NCI-H1105 treated with DMSO at 0.1 percent for 48 hours (cell line): ENCODE results near the gene CLDN8.

Experiments
- DNase-seq: peaks from one replicate; lab custom pipeline; 2025; lab: John Stamatoyannopoulos, UW

CLDN8 gene

DNA sequence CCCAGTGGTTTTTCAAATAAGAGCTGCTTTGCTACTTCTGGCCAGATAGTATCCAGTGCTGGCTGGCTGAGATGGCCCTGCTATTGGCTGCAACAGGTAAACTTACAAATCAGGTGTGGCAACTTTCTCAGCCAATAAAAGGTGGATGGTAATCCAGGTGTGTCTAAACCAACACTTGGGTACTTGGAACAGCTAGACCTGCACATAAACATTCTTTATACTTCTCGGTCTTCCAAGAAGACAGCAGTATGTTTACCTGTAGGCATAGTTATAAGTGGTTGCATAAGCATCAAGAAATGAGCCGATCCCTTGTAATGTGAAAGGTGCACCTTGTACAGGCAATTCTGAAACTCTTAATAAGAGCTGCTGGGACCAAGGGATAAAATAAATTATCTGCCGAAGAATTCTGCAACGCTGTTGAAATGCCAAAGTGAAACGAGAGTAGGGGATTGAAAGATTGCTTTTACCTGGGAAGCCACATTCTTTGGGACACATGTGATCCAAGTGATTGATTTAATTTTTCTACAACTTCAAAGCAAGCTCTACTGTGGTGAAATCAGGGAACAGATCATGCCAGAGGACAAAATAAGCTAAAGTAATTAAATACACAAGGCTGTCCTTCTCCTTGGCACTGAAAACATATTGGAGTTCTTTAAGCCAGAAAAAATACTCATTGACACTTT is at the start of gene CLDN8:
CLDN8 (minus strand) TSS at position 57 of the 683 bp plus-strand sequence. CDS start 172 bp downstream, outside the sequence.
- no peak for DNase-seq

GRCh38 chr21:30257773-30258172 is 41.9 kb upstream of the CLDN8 start:
- no peak for DNase-seq

- no peak for DNase-seq
Measured at GRCh38 chr21:30256100-30256499, 40.2 kb upstream of the CLDN8 start.

DNA sequence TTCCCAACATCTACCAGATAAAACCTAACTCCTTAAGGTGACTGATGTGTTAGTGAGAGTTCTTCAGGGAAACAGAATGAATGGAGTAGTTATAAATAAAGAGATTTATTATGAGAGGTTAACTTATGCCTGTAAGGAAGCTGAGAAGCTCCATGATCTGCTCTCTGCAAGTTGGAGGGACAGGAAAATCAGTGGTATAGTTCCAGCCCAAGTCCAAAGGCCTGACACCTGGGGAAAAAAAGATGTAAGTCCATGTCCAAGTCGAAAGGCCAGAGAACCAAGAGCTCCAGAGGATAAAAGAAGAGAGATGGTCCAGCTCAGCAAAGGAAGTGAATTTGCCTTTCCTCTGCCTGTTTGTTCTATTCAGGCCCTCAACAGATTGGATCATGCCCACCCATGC is 39.8 kb upstream of the CLDN8 start:
- no peak for DNase-seq

GRCh38 chr21:30251781-30252180 is 35.9 kb upstream of the CLDN8 start:
- no peak for DNase-seq

DNA sequence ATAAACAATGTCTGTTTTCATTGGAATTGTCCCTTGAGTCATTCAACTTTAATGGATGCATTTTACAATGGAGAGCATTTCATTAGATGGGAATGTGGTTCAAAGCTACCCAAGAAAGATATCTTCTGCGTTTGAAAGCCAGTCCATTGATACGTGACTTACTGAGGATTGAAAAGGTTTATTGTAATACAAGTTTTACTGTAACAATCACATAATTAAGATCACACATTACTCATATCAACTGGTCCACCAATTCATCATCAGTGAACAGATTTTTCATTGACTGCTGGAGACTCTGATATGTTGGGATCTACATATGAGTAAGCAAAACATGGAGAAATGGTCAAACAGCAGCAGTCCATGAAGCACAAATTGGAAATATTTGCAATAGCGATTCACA is 34.0 kb upstream of the CLDN8 start:
- DNase-seq: no peak

DNA sequence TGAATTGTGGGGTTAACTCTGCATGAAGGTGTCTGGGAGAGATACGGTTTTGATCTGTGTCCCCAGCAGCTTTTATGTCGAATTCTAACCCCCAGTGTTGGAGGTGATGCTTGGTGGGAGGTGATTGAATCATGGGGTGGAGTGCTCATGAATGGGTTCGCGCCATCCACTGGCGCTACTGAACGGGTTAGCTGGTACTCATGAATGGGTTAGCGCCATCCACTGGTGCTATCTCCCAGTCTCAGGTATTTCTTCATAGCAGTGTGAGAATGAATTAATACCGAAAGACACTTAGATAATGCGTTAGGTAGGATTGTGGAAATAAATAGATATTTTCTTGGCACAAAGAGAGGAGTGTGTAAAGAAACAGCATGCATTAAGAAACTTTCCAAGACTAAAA is 32.9 kb upstream of the CLDN8 start:
- DNase-seq: no peak

DNA sequence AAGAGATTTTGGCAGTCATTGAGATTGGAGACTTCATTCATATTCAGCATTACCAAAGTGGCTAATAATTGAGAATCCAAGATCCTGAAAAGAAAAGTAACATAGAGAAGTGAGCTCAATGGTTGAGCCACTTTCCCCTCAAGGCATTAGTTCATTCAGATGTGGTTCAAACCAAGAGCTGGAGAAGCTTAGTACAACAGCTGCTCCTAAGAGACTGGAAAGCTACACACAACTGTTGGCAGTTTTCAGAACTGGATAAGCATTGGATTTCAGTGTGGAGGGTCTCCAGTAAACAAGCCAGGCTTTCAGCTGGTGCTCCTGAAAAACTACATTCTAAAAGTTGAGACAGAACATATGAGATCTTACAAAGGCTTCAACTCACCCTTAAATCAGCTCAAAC is 29.2 kb upstream of the CLDN8 start:
- no peak for DNase-seq

- no peak for DNase-seq
Measured at GRCh38 chr21:30243691-30244090, 27.8 kb upstream of the CLDN8 start.

DNA sequence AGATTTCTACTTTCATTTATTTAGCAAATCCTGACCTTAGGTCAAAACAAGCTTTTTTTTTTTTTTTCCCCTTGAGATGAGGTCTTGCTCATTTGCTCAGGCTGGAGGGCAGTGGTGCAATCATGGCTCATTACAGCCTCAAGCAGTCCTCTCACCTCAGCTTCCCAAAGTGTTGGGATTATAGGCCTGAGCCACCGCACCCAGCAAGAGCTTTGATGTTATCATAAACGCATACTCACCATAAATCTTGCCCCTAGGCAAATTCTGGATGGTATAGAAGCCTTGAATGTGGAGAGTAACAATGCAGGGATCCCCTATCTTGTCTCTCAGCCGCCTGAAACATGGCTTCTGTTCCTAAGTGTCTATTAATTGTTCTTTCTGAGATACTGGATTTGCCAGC is 24.8 kb upstream of the CLDN8 start:
- DNase-seq: no peak

DNA sequence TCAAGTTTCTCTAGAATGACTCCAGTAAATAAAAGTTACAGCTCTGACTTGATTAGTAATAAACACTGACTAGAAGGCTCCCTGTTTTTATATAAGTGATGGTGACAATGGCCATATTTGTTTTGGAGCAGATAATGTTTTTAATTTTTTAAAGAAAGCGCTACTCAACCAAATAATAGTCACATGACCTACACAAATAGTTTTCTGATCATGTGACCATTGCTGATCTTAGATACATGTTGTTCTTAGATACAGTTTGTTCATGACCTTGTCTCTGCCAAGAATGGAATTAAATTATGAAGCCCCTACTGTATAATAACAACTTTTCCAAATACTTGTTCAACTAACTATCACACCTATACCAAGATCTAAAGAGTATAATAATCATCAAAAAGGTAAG is 22.3 kb upstream of the CLDN8 start:
- DNase-seq: no peak

DNA sequence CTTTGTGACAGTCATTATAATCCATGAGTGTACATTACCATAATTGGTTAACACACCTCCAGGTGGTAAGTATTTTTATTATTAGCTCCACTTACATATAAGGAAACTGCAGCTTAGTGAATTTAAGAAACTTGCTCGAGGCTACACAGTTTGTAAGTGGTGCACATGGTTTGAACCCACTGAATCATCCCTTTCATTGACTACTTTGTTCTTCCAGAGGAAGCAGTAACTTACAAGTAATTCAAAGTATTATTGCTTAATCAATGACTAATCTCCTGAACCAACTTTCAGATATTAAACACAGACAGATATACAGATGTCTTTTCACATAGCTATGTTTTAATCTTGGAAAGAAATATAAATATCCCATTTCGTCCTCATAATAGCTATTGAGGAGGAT is 18.7 kb upstream of the CLDN8 start:
- DNase-seq: no peak

GRCh38 chr21:30234050-30234449 is 18.2 kb upstream of the CLDN8 start:
- no peak for DNase-seq

- DNase-seq: no peak
Measured at GRCh38 chr21:30233228-30234020, 17.5 kb upstream of the CLDN8 start.

GRCh38 chr21:30232011-30232410 is 16.1 kb upstream of the CLDN8 start:
- no peak for DNase-seq

DNA sequence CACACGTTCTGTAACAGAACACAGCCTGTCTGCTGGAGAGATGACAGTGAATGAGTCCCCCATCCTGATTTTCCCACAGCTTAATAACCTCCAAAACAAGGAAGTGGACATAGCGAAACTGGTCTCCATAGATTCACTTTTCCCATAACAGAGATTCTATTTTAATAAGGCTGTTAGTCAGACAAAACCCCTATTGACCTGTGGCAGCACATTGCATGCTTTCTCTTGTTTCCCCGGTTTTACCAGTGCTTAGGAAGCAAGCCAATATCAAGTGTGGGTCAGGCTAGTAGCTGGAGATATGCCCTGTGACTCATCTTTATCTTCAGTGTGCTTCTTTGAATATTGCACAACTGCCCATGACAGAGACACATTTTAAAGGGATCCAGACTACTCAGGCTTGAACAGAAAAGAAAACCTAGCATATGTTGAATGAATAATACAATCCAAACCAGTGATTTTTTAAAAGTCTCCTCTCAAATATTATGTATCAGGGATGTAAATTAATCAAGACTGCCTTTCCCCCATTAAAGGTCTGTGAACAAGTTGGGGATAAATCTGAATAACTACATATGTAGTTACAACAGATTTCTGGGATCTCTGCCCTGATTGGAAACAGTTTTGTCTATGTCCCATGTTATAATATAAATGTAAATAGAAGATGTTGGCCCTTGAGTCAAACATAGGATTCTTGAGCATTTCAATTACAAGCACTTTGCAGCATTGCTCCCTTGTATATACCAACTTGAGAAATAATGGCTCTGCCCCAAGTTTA is 11.9 kb upstream of the CLDN8 start:
- DNase-seq: no peak

DNA sequence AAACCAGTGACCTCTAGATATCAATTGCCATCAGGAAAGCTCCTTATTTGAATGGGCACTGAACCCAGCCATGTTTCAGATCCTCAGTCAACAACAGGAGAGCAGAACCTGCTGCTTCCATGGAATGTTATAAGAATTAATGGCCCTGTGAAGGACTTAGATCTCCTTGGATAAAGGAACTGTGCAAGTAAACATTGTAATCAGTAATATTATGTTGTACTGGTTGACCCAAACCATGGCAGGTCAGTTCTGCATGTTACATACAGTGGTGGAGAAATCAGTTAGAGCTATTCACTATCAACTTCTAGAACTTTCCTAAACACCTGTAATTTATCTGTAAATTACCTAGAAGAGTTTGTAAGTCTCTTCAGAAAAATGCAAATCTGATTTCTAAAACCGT is 11.2 kb upstream of the CLDN8 start:
- no peak for DNase-seq

DNA sequence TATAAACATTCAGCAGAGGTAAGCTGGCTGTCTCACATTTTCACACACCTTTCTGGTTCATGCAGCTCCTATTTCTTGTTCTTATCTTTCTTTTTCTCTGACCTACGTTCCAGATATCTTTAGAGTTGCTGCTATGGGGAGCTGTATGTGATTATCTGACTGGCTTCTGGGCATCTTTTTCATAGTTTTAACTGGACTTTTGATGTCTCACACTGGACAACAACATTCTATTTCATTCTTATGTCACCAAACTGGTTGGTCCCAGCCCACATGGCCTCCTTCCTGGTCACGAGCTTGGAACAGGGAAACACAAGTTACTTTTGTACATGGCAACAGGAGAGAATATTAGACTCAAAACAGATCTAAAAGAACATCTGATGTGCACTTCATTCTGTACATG is 7.7 kb upstream of the CLDN8 start:
- no peak for DNase-seq

GRCh38 chr21:30222724-30223123 is 6.8 kb upstream of the CLDN8 start:
- DNase-seq: no peak

DNA sequence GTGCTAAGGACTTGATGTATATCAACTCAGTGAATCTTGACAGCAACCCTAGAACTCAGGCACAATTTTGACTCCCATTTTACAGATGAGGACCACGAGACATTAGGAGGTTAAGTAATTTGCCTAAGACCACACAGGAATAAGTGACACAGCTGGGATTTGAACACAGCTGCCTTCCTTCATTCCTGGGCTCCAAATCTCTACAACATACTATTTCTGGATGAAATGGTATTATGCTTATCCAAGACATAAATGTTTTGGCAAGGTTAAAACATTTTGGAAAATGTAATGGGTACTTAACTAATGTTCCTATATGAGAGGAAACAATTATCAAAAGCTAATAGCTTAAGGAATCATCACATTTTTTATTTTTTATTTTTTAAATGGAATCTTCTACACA is 4.8 kb downstream of the CLDN8 start:
- no peak for DNase-seq

DNA sequence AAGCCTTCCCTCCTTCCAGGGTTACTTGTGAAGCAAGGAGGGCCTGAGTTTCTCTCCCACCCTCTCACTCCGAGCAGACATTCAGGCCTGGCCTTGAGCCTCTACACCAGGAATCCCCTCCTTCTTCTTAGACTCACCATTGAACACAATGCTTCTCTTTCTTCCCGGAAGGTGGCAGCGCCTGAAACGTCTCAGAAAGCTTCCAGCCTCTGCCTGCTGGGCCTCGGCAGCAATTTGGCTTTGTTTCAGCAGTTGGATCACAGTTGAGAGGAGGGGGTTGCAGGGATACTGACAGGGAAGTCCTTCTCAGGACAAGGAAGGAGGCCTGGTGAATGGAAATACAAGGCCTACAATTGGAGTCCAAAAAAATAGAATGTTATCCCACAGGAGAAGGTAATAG is 6.3 kb downstream of the CLDN8 start:
- DNase-seq: no peak

- no peak for DNase-seq
Measured at GRCh38 chr21:30207252-30207579, 8.7 kb downstream of the CLDN8 start.
